Transverse colon (tissue), 4 donors: Measurements from ENCODE around the gene SPDYE3.

Experiments
- POLR2AphosphoS5 ChIP-seq, 3 donors: sonication (generic); formaldehyde crosslinking; IDR thresholded peaks; one replicate each; pipeline ENCODE4 v1.6.1; 2016; ENCODE audit warnings: antibody characterized with exemption in 3 of 3
- TF ChIP-seq, protein P1 (sequence below), 5 experiments: fragments of 200-600 bp in 3 of 5; fragments of 450-650 bp in 2 of 5; sonication (generic) in 3 of 5; IDR thresholded peaks; 1 replicate in 2 of 5; 2 replicates in 3 of 5; pipeline ENCODE4 v1.5.1; 2016 to 2017; ENCODE audit warnings: antibody characterized with exemption in 5 of 5, inconsistent platforms in 3 of 5, mild to moderate bottlenecking in 2 of 5, moderate library complexity in 1 of 5

DNA sequence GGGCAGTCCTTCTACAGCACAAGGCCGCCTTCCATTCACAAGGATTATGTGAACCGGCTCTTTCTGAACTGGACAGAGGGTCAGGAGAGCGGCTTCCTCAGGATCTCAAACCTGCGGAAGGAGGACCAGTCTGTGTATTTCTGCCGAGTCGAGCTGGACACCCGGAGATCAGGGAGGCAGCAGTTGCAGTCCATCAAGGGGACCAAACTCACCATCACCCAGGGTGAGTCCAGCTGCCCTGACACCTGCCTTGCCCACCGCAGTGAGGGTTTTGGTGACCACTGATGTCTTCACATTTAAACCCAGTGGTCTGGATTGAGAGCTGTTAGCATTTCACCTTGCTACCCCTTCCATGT lies 51.3 kb downstream of the SPDYE3 start:
- TF ChIP-seq, protein P1, sequence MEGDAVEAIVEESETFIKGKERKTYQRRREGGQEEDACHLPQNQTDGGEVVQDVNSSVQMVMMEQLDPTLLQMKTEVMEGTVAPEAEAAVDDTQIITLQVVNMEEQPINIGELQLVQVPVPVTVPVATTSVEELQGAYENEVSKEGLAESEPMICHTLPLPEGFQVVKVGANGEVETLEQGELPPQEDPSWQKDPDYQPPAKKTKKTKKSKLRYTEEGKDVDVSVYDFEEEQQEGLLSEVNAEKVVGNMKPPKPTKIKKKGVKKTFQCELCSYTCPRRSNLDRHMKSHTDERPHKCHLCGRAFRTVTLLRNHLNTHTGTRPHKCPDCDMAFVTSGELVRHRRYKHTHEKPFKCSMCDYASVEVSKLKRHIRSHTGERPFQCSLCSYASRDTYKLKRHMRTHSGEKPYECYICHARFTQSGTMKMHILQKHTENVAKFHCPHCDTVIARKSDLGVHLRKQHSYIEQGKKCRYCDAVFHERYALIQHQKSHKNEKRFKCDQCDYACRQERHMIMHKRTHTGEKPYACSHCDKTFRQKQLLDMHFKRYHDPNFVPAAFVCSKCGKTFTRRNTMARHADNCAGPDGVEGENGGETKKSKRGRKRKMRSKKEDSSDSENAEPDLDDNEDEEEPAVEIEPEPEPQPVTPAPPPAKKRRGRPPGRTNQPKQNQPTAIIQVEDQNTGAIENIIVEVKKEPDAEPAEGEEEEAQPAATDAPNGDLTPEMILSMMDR (IDR thresholded peaks at IDR 0.05) = no peak
- TF ChIP-seq POLR2AphosphoS5 (IDR thresholded peaks at IDR 0.05) = no peak
